HS-27A (cell line): ENCODE results near the gene WNT7B.

Experiments
- DNase-seq: peaks from one replicate; pipeline ENCODE4 v3.0.0-alpha.2; 2012; ENCODE audit warnings: low read depth, missing footprints

The WNT7B gene

DNA sequence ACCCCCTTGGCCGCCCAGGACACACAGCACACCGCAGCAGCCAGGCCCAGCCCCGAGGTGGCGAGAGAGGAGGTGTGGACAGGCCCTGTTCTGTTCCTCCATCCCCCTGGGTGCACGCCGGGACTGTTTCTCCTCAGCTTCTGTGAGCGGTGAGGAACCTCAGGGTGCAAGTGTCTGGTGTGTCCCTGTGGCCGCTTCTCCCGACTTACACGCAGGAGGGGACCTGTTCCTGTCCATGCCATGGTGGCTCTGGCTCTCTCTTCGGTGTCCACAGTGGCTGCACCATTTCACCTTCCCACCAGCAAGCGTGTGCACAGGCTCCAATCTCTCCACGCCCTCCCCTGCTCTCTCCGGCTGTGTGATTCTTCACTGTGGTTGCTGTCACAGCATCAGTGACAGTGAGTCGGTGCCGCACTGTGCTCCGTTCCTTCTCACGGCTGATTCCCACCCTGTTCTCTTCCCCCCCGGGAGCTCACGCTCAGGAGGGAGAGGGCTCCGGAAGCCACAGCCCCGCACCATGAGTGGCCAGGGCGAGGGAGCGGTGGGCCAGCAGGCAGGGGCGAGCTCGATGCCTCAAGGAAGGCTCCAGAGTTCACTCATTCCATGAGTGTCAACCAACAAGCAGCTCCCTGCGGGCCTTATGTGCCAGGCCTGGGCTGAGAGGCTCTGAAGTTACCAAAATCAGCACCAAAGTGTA lies 18.6 kb upstream of the WNT7B start:
- DNase-seq = no peak

DNA sequence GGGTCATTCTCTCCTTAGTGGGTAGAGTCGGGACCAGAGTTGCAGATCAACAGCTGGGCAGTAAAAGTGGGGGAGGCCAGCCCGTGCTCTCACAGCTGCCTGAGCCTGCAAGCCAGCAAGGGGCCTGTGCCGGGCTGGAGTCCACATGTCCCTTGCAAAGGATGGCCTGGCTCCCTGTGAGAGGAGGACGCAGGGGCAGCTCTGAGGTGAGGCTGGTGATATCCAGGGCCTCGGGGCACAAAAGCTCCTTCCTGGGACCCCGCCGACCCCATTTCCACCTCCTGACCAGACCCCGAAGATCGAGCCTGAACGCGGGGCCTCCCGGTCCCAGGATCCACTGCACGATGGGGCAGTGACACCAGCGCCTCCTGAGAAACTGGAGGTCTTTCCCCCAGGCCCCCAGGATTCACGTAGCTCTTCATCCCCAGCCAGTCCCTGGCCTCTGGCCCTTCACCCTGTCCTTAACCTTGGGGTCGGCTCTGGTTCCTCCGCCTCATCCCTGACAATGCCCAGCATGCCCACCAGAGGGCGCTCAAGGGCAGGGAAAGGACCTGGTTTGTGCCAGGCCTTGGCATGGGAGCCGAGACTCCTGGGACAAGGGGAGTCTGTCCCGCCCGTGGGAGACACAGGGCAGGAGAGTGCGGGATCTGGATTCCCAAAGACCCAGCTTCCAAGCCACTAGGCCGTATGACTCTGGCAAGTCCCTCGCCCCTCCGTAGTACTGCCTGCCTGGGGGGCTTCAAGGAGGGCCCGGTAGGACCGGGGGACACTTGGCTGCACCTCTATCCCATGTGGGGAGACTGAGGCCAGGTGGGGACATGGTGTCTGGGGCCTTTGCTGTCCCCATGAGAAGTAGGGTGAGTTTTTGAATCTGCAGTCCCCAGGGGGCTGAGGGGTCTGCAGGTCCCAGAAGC lies 17.8 kb upstream of the WNT7B start:
- no peak for DNase-seq

DNA sequence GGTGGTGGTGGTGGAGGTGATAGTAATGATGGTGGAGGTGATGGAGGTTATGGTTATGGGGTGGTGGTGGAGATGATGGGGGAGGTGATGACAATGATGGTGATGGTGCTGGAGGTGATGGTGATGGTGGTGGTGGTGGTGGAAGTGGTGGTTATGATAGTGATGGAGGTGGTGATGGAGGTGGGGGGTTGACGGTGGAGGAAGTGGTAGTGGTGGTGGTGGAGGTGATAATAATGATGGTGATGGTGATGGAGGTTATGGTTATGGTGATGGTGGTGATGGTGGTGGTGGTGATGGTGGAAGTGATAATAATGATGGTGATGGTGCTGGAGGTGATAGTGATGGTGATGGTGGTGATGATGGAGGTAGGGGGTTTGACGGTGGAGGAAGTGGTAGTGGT lies 16.9 kb upstream of the WNT7B start:
- no peak for DNase-seq

DNA sequence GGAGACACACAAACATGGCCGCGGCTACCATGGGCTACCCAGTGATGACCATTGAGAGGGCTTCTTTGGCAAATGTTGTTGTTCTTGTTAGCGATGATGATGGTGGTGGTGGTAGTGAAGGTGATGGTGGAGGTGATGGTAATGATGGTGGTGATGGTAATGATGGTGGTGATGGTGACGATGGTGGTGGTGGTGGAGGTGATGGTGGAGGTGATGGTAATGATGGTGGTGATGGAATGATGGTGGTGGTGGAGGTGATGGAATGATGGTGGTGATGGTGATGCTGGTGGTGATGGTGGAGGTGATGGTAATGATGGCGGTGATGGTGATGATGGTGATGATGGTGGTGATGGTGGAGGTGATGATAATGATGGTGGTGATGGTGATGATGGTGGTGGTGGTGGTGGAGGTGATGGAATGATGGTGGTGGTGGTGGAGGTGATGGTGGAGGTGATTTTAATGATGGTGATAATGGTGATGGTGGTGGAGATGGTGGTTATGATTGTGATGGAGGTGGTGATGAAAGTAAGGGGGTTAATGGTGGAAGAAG lies 16.3 kb upstream of the WNT7B start:
- no peak for DNase-seq

DNA sequence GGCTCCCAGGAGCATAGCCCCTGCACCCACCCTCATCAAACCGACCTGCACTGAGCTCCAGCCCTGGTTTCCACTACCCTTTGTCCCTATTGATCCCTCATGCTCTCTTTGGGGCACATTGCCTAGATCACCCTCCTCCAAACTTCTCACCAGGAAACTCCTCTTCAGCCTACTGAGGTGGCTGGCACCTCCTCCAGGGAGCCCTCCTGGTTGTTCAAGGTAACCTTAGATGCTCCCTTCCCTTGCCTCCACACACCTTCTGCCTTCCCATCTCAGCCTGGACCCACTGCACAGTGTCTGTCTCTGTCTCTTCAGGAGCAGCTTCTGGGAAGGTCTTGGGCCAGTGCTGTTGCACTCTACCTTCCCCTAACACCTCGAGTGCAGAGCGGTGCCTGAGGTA lies 15.8 kb upstream of the WNT7B start:
- no peak for DNase-seq

DNA sequence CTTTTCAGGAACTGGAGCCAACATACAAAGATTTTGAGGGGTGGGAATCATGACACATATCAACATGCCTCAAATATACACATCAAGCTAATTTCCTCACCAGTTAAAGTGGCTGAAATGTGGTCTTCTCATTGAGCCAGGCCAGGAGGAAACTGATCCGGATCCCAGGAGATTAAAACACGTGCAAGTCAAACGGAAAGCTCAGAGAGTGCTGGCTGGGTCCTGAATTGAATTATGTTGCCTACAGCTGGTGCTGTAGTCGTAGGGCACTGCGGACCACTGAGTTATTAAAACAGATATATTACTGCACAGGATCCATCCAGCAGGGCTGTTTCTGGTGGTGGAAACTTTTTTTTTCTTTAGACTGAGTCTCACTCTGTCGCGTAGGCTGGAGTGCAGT lies 14.1 kb upstream of the WNT7B start:
- no peak for DNase-seq

DNA sequence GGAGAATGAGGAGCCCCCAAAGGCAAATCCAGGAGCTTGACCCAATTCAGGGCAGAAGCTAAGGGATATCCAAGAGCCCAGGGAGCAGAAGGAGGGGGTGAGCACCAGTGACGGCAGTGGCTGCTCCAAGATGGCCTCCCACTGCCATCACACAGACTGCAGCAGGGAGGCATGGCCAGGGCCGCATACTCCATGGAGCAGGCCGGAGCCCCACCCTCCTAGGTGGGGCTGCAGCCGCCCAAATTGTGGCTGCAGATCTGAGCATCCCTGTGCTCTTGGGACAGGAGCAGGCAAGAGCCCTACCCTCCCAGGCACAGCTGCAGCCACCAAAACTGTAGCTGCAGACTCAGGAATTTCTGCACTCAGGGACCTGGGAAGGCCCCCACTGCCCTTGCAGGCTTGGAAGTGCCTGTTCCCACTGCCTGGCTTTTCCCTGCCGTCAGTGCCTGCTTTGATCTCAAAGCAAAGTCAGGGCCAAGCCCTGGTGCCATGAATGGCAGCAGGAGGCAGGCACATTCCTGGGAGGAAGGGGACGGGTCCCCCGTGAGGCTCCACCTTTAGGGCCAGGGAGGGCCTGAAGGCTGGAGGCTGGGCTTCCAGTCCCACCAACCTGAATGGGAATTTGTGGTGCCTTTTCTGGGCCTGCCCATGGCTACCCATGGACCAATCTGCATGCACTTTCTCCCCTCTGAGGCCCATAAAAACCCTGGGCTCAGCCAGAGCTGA lies 10.3 kb upstream of the WNT7B start:
- DNase-seq = no peak

DNA sequence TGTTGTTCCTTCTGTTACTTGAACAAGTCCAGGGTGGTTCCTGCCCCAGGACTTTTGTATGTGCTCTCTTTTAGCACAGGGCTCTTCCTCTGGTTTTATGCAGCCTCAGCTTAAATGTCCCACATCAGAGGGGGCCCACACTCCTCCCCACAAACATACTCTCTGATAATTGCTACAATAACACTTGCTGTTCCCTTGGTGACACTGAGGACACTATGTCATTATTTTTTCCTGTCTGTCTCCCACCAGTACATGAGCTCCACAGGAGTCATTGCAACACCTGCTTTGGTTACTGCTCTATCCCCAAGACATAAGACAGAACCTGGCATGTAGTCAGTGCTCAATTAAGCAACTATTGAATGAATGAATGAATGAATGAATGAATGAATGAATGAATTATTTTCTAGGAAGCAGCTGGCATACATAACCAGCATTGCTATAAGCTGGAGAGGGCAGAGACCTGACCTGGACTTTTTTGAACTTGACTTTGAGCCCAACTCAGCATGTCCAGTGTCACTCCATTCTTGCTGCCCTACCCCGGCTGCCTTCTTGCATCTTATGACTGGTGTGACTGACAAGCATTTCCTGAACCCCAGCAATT lies 7.5 kb upstream of the WNT7B start:
- no peak for DNase-seq

DNA sequence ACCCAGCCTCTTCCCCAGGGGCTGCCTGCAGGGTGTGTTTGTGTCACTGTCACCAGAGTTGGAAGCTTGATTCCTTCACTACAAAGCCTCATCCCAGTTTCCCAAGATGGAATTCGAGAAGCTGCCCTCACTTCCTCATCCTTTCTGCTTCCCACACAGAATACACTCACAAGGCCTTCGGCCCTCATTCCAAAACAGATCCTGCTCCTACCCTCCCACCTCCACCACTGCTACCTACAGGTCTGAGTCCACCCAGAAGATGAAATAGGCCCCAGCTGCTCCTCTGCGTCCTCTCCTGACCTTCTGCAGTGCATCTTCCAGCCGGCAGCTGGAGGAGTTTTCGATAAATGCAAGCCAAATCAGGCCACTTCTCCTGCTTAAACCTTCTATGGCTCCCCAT lies 6.8 kb upstream of the WNT7B start:
- DNase-seq = no peak

DNA sequence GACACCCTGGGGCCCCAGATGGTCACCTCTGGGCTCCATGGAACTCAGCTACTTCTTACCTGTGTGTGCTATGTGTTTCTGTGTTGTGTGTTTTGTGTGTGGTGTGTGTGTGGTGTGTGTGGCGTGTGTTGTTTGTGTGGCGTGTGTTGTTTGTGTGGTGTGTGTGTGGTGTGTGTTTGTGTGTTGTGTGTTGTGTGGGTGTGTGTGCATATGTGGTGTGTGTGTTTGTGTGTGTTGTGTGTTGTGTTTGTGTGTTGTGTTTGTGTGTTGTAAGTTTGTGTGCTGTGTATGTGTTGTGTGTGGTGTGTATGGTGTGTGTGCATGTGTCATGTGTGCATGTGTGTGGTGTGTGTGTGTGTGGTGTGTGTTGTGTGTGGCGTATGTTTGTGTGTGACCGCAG lies 3.8 kb upstream of the WNT7B start:
- DNase-seq = no peak

DNA sequence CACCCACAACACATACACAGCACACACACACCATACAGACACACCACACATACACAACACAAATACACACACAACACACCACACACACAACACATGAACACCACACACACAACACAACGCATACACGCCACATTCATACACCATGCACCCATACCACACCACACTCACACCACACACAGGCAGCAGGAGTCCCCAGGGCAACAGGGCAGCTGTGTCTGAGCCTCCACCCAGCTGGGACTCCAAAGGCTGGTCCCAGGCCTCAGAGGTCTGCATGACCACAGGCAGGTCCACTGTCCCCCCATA lies 3.3 kb upstream of the WNT7B start:
- no peak for DNase-seq

DNA sequence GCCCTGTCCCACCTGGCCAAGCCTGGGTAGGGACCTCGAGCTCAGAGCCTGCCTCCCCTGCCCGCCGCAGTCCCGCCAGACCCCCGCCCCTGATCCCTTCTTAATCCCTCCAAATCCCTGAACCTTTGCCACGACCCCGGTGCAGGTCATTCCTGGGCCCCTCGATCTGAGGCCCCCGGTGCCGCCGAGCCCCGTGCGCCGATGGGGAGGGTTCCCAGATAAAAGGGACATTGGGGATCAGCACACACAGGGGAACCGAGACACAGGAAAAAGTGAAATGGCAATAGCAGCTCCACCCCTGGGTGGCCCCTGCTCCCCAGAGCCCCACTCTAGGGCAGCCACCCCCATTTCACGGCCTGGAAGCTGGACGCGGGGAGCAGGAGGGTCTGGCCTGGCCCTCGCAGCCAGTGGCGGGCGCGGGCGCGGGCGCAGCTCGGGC lies 1.3 kb upstream of the WNT7B start:
- no peak for DNase-seq

DNA sequence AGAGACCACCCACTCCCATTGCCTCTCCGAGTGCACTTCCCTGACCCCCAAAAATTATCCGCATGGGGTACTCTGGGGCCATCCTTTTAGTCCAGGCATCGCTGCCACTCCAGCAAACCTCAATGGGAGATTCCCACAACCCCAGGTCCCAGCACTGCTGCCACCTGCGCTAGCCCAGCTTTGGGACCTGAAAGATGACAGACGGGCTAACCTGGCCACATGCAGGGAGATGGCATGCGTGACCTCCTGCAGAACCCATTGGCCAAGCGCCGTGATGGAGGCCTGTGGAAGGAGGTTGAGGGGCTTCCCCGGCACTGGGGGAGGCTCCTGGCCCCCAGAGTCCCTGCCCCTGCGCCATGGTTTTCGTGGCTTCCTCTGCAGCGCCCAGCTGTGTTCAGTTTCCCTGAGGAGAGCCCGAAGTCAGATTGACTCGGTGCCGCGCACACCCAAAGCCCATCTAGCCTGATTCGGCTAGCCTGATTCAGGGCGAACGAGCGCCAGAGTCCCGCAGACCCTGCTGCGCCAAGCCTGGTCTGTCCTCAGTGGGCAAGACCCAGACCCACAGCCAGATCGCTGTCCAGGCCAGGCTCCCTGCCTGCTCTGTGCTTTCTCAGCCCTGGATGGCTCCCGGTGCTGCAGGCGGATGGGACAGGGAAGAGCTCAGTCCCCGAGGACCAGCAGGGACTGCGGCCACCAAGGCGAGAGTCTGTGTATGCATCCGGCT lies 751 bp upstream of the WNT7B start:
- DNase-seq = no peak

DNA sequence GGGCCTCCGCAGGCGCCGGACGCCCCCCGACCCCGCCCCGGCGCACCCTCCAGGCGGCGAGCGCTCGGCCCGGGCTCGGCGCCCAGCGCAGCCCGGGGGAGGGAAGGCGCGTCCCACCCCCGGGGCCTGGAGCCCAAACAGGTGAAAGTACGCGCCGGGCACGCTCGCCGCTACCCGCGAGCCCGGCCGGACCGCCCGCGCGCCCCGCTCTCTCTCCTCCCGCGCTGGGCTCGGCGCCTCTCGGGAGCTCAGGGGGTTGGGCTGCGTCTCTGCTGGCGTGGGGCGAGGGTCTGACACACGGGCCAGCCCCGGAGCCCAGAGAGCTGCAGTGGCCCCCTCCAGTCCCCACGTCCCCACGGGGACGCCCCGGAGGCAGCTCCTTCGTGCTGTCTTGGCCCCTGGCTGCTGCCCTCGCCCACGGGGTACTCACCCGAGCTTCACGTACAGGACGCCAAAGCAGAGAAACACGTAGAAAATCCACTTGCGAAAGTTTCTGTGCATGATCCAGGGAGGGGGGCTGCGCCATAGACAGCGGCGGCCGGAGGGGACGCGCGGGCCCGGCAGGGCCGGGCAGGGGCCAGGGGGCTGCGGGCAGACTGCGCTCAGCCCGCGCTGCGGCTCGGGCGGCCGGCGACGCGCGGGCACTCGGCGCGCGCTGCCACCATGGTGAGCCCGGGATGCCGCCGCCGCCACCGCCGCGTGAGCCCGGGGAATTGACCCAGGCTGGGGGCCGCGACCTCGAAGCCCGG lies 534 bp downstream of the WNT7B start:
- no peak for DNase-seq

DNA sequence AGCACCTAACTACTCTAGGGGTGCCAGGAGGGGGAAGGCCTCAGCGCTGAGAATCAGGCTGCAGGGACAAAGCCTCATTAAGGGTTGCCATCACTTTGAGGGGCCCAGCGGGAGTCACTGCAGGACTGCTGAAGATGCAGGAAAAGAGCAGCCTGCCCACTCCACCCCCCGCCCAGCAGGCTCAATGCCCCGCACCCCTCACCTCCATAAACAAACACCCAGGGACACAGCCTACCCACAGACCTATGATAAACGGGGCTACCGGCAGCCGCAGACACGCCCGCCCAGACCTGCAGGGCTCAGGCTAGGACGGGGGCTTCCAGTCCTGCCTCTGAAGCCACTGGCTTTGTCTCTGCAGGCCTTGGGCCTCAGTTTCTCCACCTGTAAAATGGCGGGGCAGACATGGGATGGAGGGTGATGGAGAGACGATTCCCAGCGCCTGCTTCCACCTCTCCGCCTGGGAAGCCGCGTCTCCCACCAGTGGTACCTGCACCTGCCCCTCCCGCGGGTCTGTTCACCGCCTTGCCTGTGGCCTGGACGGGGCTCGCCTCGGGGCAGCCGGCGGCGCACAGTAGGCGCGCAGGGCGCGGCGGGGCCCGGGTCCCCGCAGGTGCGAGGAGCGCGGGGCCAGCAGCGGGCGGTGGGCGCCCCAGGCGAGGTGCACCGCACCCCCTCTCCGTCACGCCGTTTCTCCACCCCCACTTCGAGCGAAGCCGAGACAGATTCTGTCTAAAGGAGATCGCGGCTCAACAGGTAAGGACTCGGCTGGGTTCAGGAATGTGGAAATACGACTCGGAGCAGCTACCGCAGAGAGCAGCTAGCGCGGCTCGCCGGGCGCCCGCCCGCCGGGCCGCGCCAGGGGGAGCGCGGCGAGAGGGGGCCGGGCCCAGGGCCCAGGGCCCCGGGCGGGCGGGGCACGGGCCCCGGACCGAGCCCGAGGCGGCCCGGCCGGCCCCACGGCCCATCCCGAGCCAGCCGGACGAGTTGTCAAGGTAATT lies 1.5 kb downstream of the WNT7B start:
- no peak for DNase-seq

DNA sequence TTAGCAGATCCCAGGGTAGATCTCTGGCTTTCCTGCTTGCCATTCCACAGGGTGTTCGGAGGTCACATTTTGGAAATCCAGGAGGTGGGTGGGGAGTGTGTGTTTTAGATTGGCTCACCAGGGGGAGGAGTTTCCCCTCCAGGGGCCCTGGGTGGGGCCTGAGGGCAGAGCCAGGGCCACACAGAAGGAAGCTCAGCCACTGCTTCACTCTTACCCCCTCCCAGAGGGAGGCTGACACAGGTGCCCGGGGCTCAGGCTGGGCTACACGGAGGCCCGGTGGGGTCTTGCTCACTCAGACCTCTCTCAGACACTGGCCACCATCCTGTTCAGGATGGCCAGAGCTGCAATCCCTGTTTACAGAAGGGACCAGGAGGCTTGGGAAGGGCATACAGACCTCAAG lies 2.5 kb downstream of the WNT7B start:
- DNase-seq = no peak

DNA sequence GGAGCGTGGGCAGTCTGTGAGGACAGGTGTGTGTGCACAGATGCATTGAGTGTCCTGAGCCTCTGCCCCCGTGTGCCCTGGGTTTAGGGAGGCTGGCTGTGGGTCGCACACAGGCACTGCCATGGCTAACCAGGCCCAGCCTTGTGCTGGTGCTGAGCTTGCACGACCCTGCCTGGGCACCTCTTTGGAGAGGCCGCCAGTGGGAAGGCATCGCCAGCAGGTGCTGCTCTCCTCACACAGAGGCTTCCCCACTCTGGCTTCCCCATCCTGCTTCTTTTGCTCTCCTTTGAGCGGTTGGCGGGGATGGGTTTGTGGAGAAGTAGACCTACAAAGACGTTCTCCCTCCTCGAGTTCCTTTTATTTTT lies 4.1 kb downstream of the WNT7B start:
- DNase-seq = no peak

DNA sequence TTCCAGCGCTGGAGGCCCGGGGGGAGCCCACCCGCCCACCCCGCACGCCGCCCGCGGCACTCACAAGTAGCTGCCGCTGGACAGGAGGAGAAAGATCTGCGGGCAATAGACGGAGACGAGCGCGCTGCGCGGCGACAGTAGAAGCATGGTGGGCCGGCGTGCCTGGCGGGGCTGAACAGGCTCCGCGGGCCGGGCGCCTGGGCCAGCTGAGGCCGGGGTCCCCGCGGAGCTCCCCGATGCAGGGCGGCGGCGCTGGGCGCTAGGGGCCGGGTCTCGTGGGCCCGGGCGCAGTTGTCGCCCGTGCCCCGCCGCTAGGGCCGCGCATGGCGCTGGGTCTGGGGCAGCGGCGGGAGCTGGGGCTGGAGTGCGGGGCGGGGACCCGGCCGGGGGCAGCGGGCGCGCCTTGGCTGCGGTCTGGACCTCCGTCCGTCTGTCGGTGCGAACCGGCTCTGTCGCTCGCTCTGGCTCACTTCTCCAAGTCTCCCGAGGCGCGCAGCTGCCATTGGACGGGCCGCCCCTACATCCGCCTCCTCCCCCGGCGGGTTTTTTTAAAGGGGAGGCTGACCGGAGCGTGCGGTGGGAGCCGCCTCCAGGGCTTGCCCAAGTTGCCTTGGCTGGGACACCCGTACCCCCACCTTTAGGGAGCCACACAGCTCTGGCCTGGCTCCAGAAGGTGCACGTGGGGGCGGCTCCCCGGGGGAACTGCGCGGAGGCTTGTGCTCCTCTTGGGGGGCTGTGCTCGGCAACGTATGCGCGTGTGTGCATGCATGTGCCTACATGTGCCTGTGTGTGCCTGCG lies 4.7 kb downstream of the WNT7B start:
- no peak for DNase-seq
